Caco-2 (cell line): ENCODE data around the gene RNF130. TPM values are rescaled to one million over a fixed set of nuclear protein-coding genes. Genes with fewer than 3 reads are reported as not detected.

Experiments
- BruUV-seq: library from RNA; stranded (reverse); fragments of 400-500 nt; replicated peaks from 2 replicates; lab custom pipeline; 2021; lab: Mats Ljungman, UMichigan
- CTCF ChIA-PET: fragments of 300-600 bp; sonication (Branson Sonifier 250); formaldehyde crosslinking; loops from one replicate; lab custom pipeline; 2022; ENCODE audit warnings: antibody characterized with exemption; lab: Charles Lee
- POLR2A ChIA-PET: fragments of 300-600 bp; sonication (Branson Sonifier 250); formaldehyde crosslinking; loops from one replicate; lab custom pipeline; 2022; ENCODE audit warnings: antibody characterized with exemption; lab: Charles Lee
- DNase-seq, 2 experiments: peaks; one replicate each; pipeline versions ENCODE4 v3.0.0 to v3.0.0-alpha.2; 2020 to 2022
- H3K27me3 ChIP-seq: replicated peaks from 2 replicates; pipeline ENCODE4 v1.6.0; 2011; ENCODE audit warnings: low read length; ENCODE audit not compliant: control insufficient read depth, insufficient read depth
- H3K36me3 ChIP-seq: 2 replicates; pipeline ENCODE4 v1.5.1; 2011; ENCODE audit warnings: low read length; ENCODE audit not compliant: control insufficient read depth, insufficient read depth
- H3K4me1 ChIP-seq: fragments of 250-450 bp; sonication (Bioruptor Pico); 2 replicates; pipeline ENCODE4 v1.5.1; 2020; ENCODE audit warnings: mild to moderate bottlenecking
- H3K4me3 ChIP-seq: 2 replicates; pipeline ENCODE4 v1.5.1; 2011; ENCODE audit warnings: low read depth, mild to moderate bottlenecking, control low read depth, low read length
- H3K9me3 ChIP-seq: fragments of 250-450 bp; sonication (Bioruptor Pico); 2 replicates; pipeline ENCODE4 v1.5.1; 2020; ENCODE audit warnings: mild to moderate bottlenecking, moderate library complexity
- H3K27ac Mint-ChIP-seq: one replicate; pipeline ENCODE4 v1.8.0; 2022; ENCODE audit warnings: mixed read lengths; ENCODE audit not compliant: unreplicated experiment
- H3K27me3 Mint-ChIP-seq: one replicate; pipeline ENCODE4 v1.8.0; 2022; ENCODE audit warnings: mixed read lengths; ENCODE audit not compliant: insufficient read depth, unreplicated experiment
- H3K36me3 Mint-ChIP-seq: one replicate; pipeline ENCODE4 v1.8.0; 2022; ENCODE audit warnings: mild to moderate bottlenecking, mixed read lengths; ENCODE audit not compliant: insufficient read depth, unreplicated experiment
- H3K4me1 Mint-ChIP-seq: one replicate; pipeline ENCODE4 v1.8.0; 2022; ENCODE audit warnings: low read depth, mixed read lengths; ENCODE audit not compliant: unreplicated experiment
- H3K4me3 Mint-ChIP-seq: one replicate; pipeline ENCODE4 v1.8.0; 2022; ENCODE audit warnings: mild to moderate bottlenecking, moderate library complexity, mixed read lengths; ENCODE audit not compliant: unreplicated experiment
- H3K9me3 Mint-ChIP-seq: one replicate; pipeline ENCODE4 v1.8.0; 2022; ENCODE audit warnings: mixed read lengths; ENCODE audit not compliant: unreplicated experiment
- CTCF ChIP-seq, 2 experiments: fragments of 200-600 bp in 1 of 2; IDR thresholded peaks; 1 replicate in 1 of 2; 2 replicates in 1 of 2; pipeline versions ENCODE4 v1.5.1 to v1.8.0; 2011 to 2022; ENCODE audit warnings: antibody characterized with exemption in 1 of 2, control low read depth in 1 of 2, inconsistent platforms in 1 of 2, low read depth in 1 of 2, low read length in 1 of 2, mild to moderate bottlenecking in 1 of 2, moderate library complexity in 1 of 2; ENCODE audit not compliant: insufficient read depth in 1 of 2, severe bottlenecking in 1 of 2, unreplicated experiment in 1 of 2
- intact Hi-C: fragments of 100-400 bp; cut with micrococcal nuclease; formaldehyde crosslinking; loops from one replicate; pipeline ENCODE4 v1.10.0; 2022; ENCODE audit not compliant: unreplicated experiment
- total RNA-seq: library from RNA; stranded (reverse); gene quantifications from 2 replicates; pipeline ENCODE4 v1.2.3, GENCODE V29; 2022

Gene RNF130
- total RNA-seq, 1 experiment from 2014 or later = 34.5 TPM

GRCh38 chr5:180084638-180085561, 13.3 kb upstream of the RNF130 start:
- no TSS peak for BruUV-seq
- H3K4me3 ChIP-seq = no peak overlapping the region
- H3K4me1 ChIP-seq = peaks cover 10% of the 10 kb centered on the region
- intact Hi-C loops = no loop called here
- peak overlapping the region; percentile 39 for H3K27ac Mint-ChIP-seq
- no peaks in the 10 kb centered on the region for H3K36me3 Mint-ChIP-seq
- no peaks in the 10 kb centered on the region for H3K9me3 Mint-ChIP-seq
- no peaks in the 10 kb centered on the region for H3K27me3 Mint-ChIP-seq
- H3K36me3 ChIP-seq = no peaks in the 10 kb centered on the region
- no peak for TF ChIP-seq CTCF (IDR thresholded peaks at IDR 0.05; ENCODE audit: insufficient read depth in 1 of 2, low read depth in 1 of 2, low read length in 1 of 2, severe bottlenecking in 1 of 2, unreplicated experiment in 1 of 2)
- no peaks in the 10 kb centered on the region for H3K4me1 Mint-ChIP-seq
- CTCF ChIA-PET = no interaction called here
- no peak overlapping the region for H3K4me3 Mint-ChIP-seq
- POLR2A ChIA-PET = no interaction called here
- H3K9me3 ChIP-seq = peaks cover 7% of the 10 kb centered on the region; the same call in 1 of the 2 replicates
- H3K27me3 ChIP-seq = no peaks in the 10 kb centered on the region
- DNase-seq = peak; percentile 62 to 78

- no peak overlapping the region for H3K4me3 ChIP-seq
- Mint-ChIP-seq H3K27ac (no peak overlapping the region), H3K4me3 (no peak overlapping the region), H3K4me1 (no peaks in the 10 kb centered on the region), H3K9me3 (no peaks in the 10 kb centered on the region), H3K36me3 (no peaks in the 10 kb centered on the region), H3K27me3 (no peaks in the 10 kb centered on the region)
- no TSS peak for BruUV-seq
- H3K36me3 ChIP-seq = no peaks in the 10 kb centered on the region
- ChIA-PET CTCF (no interaction called here), POLR2A (no interaction called here)
- no peaks in the 10 kb centered on the region for H3K27me3 ChIP-seq
- TF ChIP-seq CTCF (IDR thresholded peaks at IDR 0.05; ENCODE audit: insufficient read depth in 1 of 2, low read depth in 1 of 2, low read length in 1 of 2, severe bottlenecking in 1 of 2, unreplicated experiment in 1 of 2) = no peak
- H3K4me1 ChIP-seq = peaks cover 10% of the 10 kb centered on the region
- no peak for DNase-seq
- intact Hi-C loops = no loop called here
- H3K9me3 ChIP-seq = peaks cover 7% of the 10 kb centered on the region; the same call in 1 of the 2 replicates
These were observed 12.0 kb upstream of the RNF130 start for GRCh38 chr5:180083529-180084060.

GRCh38 chr5:180082633-180083420, 11.3 kb upstream of the RNF130 start:
- Histone ChIP-seq H3K9me3 (peaks cover 7% of the 10 kb centered on the region; the same call in 1 of the 2 replicates), H3K4me3 (no peak overlapping the region), H3K36me3 (no peaks in the 10 kb centered on the region), H3K4me1 (peaks cover 10% of the 10 kb centered on the region), H3K27me3 (no peaks in the 10 kb centered on the region)
- ChIA-PET POLR2A (no interaction called here), CTCF (no interaction called here)
- intact Hi-C loops = no loop called here
- no TSS peak for BruUV-seq
- DNase-seq = no peak
- Mint-ChIP-seq H3K4me1 (no peaks in the 10 kb centered on the region), H3K36me3 (no peaks in the 10 kb centered on the region), H3K9me3 (no peaks in the 10 kb centered on the region), H3K4me3 (no peak overlapping the region), H3K27ac (no peak overlapping the region), H3K27me3 (no peaks in the 10 kb centered on the region)
- TF ChIP-seq CTCF (IDR thresholded peaks at IDR 0.05; ENCODE audit: insufficient read depth in 1 of 2, low read depth in 1 of 2, low read length in 1 of 2, severe bottlenecking in 1 of 2, unreplicated experiment in 1 of 2) = no peak
